CD4-positive, alpha-beta T cell treated with Interleukin-15 for 1 hour (primary cell): ENCODE results near the gene DNM3.

ENCODE experiments used
- DNase-seq: peaks from one replicate; pipeline ENCODE4 v3.0.0-alpha.2; 2020

Gene DNM3

DNA sequence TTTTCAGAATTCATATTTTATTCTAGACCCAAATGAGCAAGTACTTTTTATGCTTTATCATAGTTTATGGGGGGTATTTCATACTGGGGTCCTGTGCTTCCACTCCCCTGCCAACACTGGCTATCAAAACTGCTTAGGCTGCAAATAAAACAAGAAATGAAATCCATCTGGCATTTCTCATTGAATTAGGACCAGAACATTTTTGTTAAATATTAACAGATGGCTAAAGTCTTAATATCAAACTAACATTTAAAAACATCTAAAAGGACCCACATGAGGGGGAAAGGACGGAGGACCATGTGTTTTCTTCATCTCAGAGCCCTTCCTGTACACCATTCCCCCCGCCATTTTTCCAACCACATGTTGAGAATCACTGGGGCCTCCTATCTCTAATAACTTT, 411.7 kb downstream of the DNM3 start:
- DNase-seq, result no peak

DNA sequence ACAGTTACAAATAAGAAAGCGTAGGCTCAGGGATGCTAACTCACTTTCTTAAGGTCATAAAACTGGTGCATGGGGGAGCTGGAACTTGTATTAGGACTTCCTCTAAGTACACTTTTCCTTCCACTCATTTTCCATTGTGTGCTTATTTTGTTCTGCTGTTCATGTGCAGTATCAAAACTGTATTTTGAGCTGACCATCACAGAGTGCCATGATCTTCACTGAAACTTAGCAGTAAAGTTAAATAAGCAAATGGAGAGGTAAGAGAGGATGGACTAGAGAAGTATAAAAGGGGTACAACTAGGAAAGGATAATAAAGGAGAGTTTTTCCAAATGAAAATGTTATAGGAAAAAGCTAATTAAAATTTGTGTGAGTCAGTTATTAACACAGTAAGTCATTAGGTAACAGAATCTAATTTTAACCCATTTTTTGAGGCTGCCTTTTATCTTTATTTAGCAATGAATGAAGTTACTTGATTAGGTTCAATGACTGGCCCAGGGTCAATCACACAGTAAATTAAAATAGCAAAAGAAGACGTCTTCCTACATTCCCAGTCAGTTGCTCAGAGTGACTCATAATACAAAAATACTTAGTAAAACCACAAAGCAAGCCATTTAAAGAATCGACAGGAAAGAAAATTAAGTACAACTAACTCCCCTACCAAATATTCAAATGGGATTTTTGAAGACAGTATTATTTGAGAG, 413.4 kb downstream of the DNM3 start:
- no peak for DNase-seq

DNA sequence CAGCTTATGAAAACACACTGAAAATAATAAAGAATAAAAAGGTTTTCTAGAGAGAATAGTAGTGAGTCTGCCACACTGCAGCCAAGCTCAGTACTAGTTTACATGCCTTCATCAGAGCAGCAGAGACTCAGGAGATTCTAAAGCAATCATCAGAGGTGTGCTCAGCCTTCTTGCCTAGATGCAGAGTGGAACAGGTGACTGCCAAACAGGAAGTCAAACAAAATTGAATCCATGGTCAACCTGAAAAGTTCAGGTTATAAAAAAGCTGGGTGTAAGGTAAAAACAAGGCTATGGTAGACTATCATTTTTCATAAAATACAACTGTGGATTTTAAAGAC, 413.9 kb downstream of the DNM3 start:
- no peak for DNase-seq

DNA sequence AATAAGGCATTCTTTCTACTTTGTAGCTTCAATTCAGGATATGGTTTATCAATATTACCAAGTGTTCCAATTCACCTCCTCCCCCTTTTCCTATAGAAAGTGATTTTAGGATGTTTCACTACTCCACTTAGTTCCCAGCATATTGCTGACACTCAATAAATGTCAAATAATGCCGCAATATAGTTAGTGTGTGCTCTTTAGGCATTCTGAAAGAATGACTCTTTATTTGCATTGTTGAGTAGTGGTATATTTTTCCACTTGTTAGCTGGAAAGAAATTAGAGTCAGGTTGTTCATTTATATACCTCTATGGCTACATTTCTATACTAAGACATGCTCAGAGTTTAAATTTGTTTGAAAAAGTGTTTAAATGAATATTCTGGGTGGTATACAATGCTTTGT, 424.6 kb downstream of the DNM3 start:
- DNase-seq, result no peak

GRCh38 chr1:172266528-172267174, 425.4 kb downstream of the DNM3 start:
- no peak for DNase-seq

DNA sequence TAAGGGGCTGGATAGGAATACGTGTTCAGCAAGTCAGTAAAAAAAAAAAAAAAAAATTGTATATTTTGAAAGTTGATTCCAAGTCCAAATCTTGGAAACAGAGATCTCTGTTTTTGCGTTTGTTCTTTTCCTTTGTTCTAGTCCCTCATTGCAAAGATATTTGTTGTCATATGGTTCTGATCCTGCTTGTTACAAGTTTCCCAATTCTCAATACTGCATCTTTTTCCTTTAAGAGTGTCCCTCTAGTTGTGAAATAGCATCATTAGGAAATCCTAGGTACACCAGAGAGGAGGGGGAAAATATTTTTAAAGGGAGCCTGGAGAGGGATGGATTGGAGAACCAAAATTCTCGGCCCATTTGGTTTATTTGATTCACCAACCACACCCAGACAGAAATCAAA, 426.9 kb downstream of the DNM3 start:
- DNase-seq, result no peak

DNA sequence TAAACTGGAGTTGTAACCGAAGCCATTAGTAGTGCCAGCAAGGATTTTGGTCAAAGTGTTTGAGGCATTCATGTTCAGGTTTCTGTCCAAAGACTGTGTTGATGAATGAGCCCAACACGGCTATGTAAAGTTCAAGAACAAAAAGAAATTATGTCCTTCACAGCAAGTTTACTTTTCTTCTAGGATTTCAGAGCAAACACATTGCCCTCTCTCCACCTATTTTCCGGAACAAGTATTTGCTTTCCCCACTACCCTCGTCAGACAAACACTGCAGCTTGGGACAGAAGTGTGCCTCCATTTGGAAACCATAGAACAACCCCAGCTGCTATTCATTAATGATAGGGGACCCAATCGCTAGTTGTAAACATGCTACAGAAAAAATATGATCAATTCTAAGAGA, 427.8 kb downstream of the DNM3 start:
- DNase-seq, result no peak

GRCh38 chr1:172269644-172270043, 428.3 kb downstream of the DNM3 start:
- DNase-seq, result no peak

GRCh38 chr1:172270605-172271004, 429.3 kb downstream of the DNM3 start:
- no peak for DNase-seq

GRCh38 chr1:172272087-172272486, 430.8 kb downstream of the DNM3 start:
- DNase-seq, result no peak

DNA sequence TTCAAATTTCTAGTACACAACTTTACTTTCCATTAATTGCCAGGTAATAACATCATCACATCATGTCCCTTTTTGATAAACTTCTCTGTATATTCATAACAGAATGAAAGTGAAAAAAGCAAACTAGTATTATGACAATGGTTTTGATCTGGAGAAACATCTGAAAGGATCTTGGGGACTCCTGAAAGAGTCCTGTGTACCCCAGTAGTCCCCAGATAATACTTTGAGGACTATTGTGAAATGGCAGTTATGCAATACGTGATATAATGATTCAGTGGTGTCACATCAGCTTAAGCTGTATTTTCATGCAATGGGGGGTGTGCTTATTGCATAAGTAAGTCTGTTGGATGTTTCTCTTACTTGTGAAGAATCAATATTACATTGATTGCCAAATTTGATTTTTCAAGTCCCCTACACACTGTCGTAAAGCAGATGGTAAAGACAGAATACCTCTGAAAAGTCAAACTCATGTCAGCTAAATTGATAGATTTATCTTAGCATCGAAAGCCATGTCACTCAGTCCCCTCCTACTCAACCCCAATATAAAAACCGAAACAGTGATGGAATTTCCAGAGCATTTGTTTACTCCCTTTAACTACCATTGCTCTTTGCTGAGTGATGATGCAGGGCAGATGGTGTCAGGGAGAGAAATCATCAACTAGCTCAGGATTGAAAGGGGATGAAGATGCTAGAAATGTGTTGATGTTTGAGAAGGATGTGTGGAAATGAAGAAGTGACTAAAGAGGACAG, 432.5 kb downstream of the DNM3 start:
- DNase-seq, result no peak

- DNase-seq, result no peak
Measured at GRCh38 chr1:172275478-172275877, 434.2 kb downstream of the DNM3 start.

GRCh38 chr1:172276120-172276818, 435.0 kb downstream of the DNM3 start:
- DNase-seq, result no peak

DNA sequence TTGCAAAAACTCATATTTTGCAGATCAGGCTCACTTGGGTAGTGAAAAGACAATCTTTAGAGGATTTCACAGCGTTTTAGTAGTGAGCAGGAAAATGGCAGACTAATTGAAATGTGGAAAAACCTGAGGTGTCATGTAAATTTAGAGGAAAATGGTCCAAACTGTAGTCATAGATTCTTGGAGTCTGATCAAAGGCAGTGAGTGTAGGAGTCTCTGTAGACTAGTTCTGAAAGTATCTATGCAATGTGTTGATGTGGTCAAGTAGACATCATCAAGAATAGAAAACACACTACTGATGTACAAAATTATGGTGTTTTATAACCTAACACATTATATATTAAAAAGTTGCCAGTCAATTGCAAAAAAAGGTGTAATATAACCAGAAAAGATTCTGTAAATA, 436.0 kb downstream of the DNM3 start:
- no peak for DNase-seq

- no peak for DNase-seq
Measured at GRCh38 chr1:172277989-172278388, 436.7 kb downstream of the DNM3 start.

GRCh38 chr1:172278478-172278877, 437.2 kb downstream of the DNM3 start:
- no peak for DNase-seq

DNA sequence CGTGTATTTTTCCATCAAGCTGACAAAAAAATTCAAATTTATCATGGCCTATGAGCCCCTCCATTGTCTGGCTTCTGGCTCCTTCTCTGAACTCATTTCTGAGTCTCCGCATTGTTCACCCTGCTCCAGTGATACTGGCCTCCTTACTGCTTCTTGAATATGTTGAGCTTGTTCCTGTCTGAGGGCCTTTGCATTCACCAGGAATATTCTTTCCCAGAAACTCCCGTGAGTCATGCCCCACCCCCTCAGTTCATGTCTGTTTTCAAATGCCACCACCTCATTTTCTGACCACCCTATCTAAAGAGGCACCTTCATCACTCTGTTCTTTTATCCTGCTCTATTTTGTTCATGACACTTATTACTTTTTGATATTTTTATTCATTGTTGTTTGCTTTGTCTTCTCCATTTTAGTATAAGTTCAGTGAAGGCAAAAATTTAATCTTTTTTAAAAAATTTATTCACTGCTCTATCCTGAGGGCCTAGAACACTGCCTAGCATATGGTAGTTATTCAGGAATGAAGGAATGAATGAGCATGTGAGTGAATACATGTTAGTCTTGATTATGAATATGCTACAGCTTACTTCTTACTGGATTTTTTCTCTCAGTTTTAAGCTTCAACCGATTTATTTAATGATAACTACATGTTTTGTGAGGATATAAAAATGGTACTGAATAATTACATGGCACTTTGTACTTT, 438.8 kb downstream of the DNM3 start:
- DNase-seq, result no peak

DNA sequence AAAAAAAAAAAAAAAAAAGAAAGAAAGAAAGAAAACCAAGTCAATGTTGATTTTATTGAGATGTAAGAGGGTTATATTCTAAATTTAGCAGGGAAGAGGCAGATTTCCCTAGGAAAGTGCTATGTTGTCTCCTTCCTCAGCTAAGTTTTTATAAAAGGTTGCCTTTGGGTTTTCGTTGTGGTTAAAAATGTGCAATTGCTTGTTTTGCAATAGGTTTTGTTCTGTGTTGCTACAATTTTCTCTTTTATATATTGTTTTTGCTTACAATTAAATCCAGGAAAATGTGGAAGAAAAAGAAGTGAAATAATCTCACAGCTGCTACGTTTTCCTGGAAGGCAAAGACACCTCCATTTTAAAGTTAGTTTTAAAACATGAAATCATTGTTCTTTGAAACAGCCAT, 442.5 kb downstream of the DNM3 start:
- no peak for DNase-seq

DNA sequence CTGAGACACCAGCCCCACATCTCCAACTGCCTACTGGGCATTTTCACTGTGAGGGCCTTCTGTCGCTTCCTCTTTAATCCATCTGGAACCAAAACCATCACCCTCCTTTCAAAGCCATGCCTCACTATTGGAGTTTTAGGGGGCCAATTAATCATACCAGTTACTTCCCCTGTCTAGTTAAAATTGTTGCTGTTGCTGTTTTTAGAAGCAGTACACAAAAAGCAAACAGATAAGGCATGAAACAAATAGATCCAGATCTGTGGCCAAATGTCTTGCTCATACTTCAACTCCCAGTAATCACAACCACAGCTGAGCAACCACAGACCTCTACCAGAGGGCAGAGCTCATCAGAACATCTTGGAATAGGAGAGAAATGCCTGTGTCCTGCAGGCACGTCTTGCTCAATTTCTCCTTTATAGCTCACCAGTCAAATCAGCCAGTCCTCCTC, 445.4 kb downstream of the DNM3 start:
- DNase-seq, result no peak

DNA sequence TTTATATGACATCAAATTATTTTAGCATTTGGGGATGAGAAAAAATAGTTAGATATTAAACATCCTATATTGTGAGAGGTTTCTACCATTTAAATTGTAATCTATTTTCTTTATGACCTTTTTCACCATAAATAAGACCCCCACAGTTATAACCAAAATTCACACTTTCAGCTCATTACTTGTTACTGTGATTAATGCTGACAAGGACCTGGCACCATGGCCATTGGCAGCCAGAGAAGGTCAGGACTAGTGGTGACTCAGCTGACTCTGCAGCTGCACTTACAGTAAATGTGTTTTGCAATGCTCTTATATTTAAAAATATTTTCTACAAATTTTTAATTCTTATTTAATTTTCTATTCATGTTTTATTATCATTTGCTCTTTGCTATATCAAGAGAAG, 445.9 kb downstream of the DNM3 start:
- no peak for DNase-seq

DNA sequence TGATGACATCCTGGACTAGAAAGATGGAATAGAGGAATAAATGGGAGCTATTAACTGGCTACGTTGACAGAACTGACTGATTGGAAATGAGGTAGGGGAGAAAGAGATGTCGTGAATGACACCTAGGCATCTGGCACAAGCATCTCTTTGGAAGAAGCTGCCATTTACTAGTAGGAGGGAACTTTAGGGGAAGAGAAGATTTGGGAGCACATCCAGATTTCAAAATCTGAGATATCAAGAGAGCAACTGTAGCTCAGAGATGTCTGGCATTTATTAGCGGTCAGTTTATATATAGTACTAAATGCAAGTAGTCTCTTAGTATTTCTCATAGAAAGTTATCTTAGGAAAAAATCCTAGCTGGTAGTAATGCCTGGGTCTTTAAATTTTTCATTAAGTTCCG, 447.3 kb downstream of the DNM3 start:
- no peak for DNase-seq

DNA sequence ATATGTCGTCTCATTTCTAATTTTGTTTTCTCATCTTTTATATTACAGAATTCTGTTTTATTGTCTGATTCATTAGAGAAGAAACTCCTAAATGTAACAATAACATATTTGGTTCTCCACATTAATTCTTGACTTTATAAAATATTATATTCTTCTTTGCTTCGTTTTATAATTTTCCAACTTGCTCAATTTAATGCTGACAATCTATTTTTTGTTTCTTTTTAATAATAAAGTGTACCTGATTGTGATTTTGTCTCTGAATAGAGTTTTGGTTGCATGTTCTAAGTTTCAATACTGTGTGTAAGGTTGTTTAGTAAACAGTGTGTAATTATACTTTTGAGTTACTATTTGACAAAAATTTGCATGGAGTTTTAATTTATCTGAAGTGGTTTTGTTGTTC, 448.1 kb downstream of the DNM3 start:
- no peak for DNase-seq

DNA sequence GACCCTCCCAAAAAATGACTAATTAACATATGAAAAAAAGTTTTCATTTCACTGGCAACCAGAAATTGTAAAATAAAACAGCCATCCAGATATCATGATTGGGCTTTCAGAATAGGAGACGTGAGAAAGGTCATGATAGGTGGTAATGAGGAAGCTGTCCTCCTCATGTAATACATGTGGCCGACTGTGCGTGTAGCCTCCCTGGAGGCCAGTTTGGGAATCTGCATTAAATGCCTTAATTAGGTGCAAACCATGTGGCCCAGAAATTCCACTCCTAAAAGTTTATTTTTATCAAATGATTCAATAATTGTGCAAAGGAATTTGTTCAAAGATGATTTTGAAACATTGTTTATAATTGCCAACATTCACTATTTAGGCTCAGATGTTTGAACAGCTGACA, 451.5 kb downstream of the DNM3 start:
- DNase-seq, result no peak
